ENCODE data around the gene LCN15. TPM values are rescaled to one million over a fixed set of nuclear protein-coding genes. Genes with fewer than 3 reads are reported as not detected.

Gene LCN15
- total and polyA plus RNA-seq, 2 of the 13 experiments (the other 11 are each of a cell fraction or from before 2014, with no cell fraction given) = 1.3 to 53.7 TPM

- no peak for FAIRE-seq
- H3K9me3 ChIP-seq (ENCODE audit: low read length) = no peaks in the 10 kb centered on the region
- DNase-seq (ENCODE audit: low spot score) = no peak
- ATAC-seq = peak; percentile 3
- H3K4me1 ChIP-seq (ENCODE audit: insufficient read depth, low read length) = peaks cover 19% of the 10 kb centered on the region
- H3K9ac ChIP-seq (ENCODE audit: insufficient read depth, low read depth, low read length) = no peak overlapping the region
- ChIA-PET POLR2A (no interaction called here), CTCF (ENCODE audit: low intra/inter-chr PET ratio, low total read pairs) (no interaction called here)
- peaks cover 33% of the 10 kb centered on the region for H4K20me1 ChIP-seq (ENCODE audit: insufficient read depth, low read length)
- H3K4me3 ChIP-seq (replicated peaks in 1 of 3; ENCODE audit: insufficient read depth in 1 of 3, low read depth in 2 of 3, low read length in 3 of 3) = no peak overlapping the region
- peaks cover 9 to 17% of the 10 kb centered on the region in 2 experiments; a peak in 4 of 5 replicates for H3K36me3 ChIP-seq (replicated peaks in 1 of 2; ENCODE audit: control insufficient read depth in 1 of 2, insufficient read depth in 2 of 2, low read length in 2 of 2)
- TF ChIP-seq HOXA5 (CRISPR knock-in tag; IDR thresholded peaks at IDR 0.05) (no peak), POLR2G (IDR thresholded peaks at IDR 0.05; ENCODE audit: low read depth, low read length) (peak; percentile 23; the same call in 1 of the 2 replicates), PAF1 (CRISPR knock-in tag; IDR thresholded peaks at IDR 0.05) (0 out of 2 replicates have a peak, but pooled peaks have one; percentile 24)
- H2AFZ ChIP-seq (ENCODE audit: low read length) = no peak overlapping the region
- no peaks in the 10 kb centered on the region for H3K27me3 ChIP-seq (ENCODE audit: control insufficient read depth in 1 of 2, insufficient read depth in 2 of 2, low read length in 2 of 2)
- BruUV-seq (replicated peaks) = no TSS peak
- in situ Hi-C loops (cut with HindIII; ENCODE audit: extremely low pct_ligation_motif_present, low pct_unique_long_range_greater_than_20kb) = no loop called here
- 80% methylated on average over 3 of the region's 11 CpGs for WGBS (ENCODE audit: low lambda C conversion rate)
- intact Hi-C loops (cut with micrococcal nuclease; ENCODE audit: unreplicated experiment) = no loop called here
- no peak overlapping the region for H3K4me2 ChIP-seq (ENCODE audit: low read depth, low read length)
- no peak overlapping the region for H3K27ac ChIP-seq (ENCODE audit: extremely low read length, insufficient read depth, low read length)
- peaks cover 3% of the 10 kb centered on the region for H3K79me2 ChIP-seq (ENCODE audit: insufficient read depth, low read length)
These were observed 43.4 kb downstream of the LCN15 start for GRCh38 chr9:136720898-136721338.

GRCh38 chr9:136720251-136720897, 43.9 kb downstream of the LCN15 start:
- WGBS (ENCODE audit: low lambda C conversion rate) = 75% methylated on average over 4 of the region's 20 CpGs
- ChIA-PET CTCF (ENCODE audit: low intra/inter-chr PET ratio, low total read pairs) (no interaction called here), POLR2A (interaction anchor here (2.0 kb wide), 1 partner anchor 8 kb away, joined by 7 read pairs; no protein-coding TSS in a partner anchor)
- H2AFZ ChIP-seq (ENCODE audit: low read length) = no peak overlapping the region
- no TSS peak for BruUV-seq (replicated peaks)
- no peak overlapping the region for H3K4me3 ChIP-seq (replicated peaks in 1 of 3; ENCODE audit: insufficient read depth in 1 of 3, low read depth in 2 of 3, low read length in 3 of 3)
- intact Hi-C loops (cut with micrococcal nuclease; ENCODE audit: unreplicated experiment) = no loop called here
- no peak overlapping the region for H3K9ac ChIP-seq (ENCODE audit: insufficient read depth, low read depth, low read length)
- no peaks in the 10 kb centered on the region for H3K79me2 ChIP-seq (ENCODE audit: insufficient read depth, low read length)
- no peak overlapping the region for H3K27ac ChIP-seq (ENCODE audit: extremely low read length, insufficient read depth, low read length)
- H3K4me1 ChIP-seq (ENCODE audit: insufficient read depth, low read length) = peaks cover 13% of the 10 kb centered on the region
- peaks cover 6 to 11% of the 10 kb centered on the region in 2 experiments; a peak in 4 of 5 replicates for H3K36me3 ChIP-seq (replicated peaks in 1 of 2; ENCODE audit: control insufficient read depth in 1 of 2, insufficient read depth in 2 of 2, low read length in 2 of 2)
- FAIRE-seq = no peak
- H3K27me3 ChIP-seq (ENCODE audit: control insufficient read depth in 1 of 2, insufficient read depth in 2 of 2, low read length in 2 of 2) = no peaks in the 10 kb centered on the region
- H3K9me3 ChIP-seq (ENCODE audit: low read length) = no peaks in the 10 kb centered on the region
- ATAC-seq = peak; percentile 6
- peaks cover 27% of the 10 kb centered on the region for H4K20me1 ChIP-seq (ENCODE audit: insufficient read depth, low read length)
- no peak for DNase-seq (ENCODE audit: low spot score)
- no peak overlapping the region for H3K4me2 ChIP-seq (ENCODE audit: low read depth, low read length)
- in situ Hi-C loops (cut with HindIII; ENCODE audit: extremely low pct_ligation_motif_present, low pct_unique_long_range_greater_than_20kb) = no loop called here
- peak; percentile 88 for TF ChIP-seq AGO2 (optimal IDR thresholded peaks at IDR 0.05; ENCODE audit: low read depth, low read length)
- TF ChIP-seq GFI1 (CRISPR knock-in tag; IDR thresholded peaks at IDR 0.05; ENCODE audit: borderline replicate concordance) = no peak
- peak; percentile 24; the same call in 1 of the 2 replicates for TF ChIP-seq PATZ1 (CRISPR knock-in tag; IDR thresholded peaks at IDR 0.05)
